ENCODE measurements around the gene BRMS1L. TPM values are rescaled to one million over a fixed set of nuclear protein-coding genes. Genes with fewer than 3 reads are reported as not detected.

Gene BRMS1L
- total and polyA plus RNA-seq, 9 of the 15 experiments (the other 6 are each of a cell fraction or from before 2014, with no cell fraction given) = 1.2 to 4.7 (median 3.3) TPM

GRCh38 chr14:35789651-35790050 lies 36.5 kb upstream of the BRMS1L start (continued):
- TF ChIP-seq ZNF699 (CRISPR knock-in tag; IDR thresholded peaks at IDR 0.05; ENCODE audit: insufficient replicate concordance) = no peak
- TF ChIP-seq KAT2B (IDR thresholded peaks at IDR 0.05; ENCODE audit: low read depth, low read length) = no peak
- no peak for TF ChIP-seq RNF2 (IDR thresholded peaks at IDR 0.05)
- no peak for TF ChIP-seq PHF21A (IDR thresholded peaks at IDR 0.05; ENCODE audit: borderline replicate concordance, low read depth)
- TF ChIP-seq MCM3 (IDR thresholded peaks at IDR 0.05) = no peak
- no peak for TF ChIP-seq TCF7 (IDR thresholded peaks at IDR 0.05; ENCODE audit: borderline replicate concordance)
- no peak for TF ChIP-seq UBTF (IDR thresholded peaks at IDR 0.05; ENCODE audit: borderline replicate concordance in 1 of 2, low read depth in 2 of 2, low read length in 2 of 2)
- no peak for TF ChIP-seq KAT8 (IDR thresholded peaks at IDR 0.05; ENCODE audit: low read depth)
- no peak for TF ChIP-seq ZBTB17 (CRISPR knock-in tag; IDR thresholded peaks at IDR 0.05)

- no peak overlapping the region for H3K4me2 ChIP-seq (ENCODE audit: insufficient read depth, low read length)
- H2AFZ ChIP-seq (ENCODE audit: low read depth, low read length) = no peak overlapping the region
- no peak overlapping the region for H3K9ac ChIP-seq (ENCODE audit: insufficient read depth in 1 of 2, low read depth in 2 of 2, low read length in 2 of 2)
- POLR2A ChIA-PET = no interaction called here
- ATAC-seq (no peak), DNase-seq (ENCODE audit: extremely low read depth in 1 of 4, low spot score in 3 of 4) (no peak), FAIRE-seq (no peak)
- 68% methylated on average over 3 of the region's 6 CpGs for WGBS (ENCODE audit: insufficient coverage, low coverage, missing lambda C conversion rate)
- no peaks in the 10 kb centered on the region for H3K9me1 ChIP-seq (ENCODE audit: control insufficient read depth, insufficient read depth, low read length)
- no peaks in the 10 kb centered on the region; a peak in 1 of 5 replicates for H3K4me1 ChIP-seq (replicated peaks in 1 of 2; ENCODE audit: control insufficient read depth in 2 of 2, insufficient read depth in 2 of 2, low read length in 2 of 2)
- H3K36me3 ChIP-seq (ENCODE audit: control insufficient read depth, insufficient read depth, low read length) = no peaks in the 10 kb centered on the region
- intact Hi-C loops (cut with micrococcal nuclease) (no loop called here), in situ Hi-C loops (cut with MboI) (no loop called here)
- no peaks in the 10 kb centered on the region for H3K79me2 ChIP-seq (ENCODE audit: control insufficient read depth, insufficient read depth, low read length)
- no peak overlapping the region for H3K4me3 ChIP-seq
- no peaks in the 10 kb centered on the region for H4K20me1 ChIP-seq (replicated peaks; ENCODE audit: control insufficient read depth, insufficient read depth, low read length)
- CTCF ChIA-PET (ENCODE audit: low intra/inter-chr PET ratio) = no interaction called here
- no peaks in the 10 kb centered on the region for H3K9me3 ChIP-seq (replicated peaks; ENCODE audit: control insufficient read depth, insufficient read depth, low read depth, low read length)
- H3K27me3 ChIP-seq (ENCODE audit: control insufficient read depth in 2 of 2, insufficient read depth in 2 of 2, low read length in 2 of 2) = no peaks in the 10 kb centered on the region
- no TSS peak for BruUV-seq (replicated peaks)
- no peak for TF ChIP-seq RBBP5 (IDR thresholded peaks at IDR 0.05; ENCODE audit: borderline replicate concordance, insufficient read depth, low read length, poor library complexity, severe bottlenecking)
- no peak for TF ChIP-seq BDP1 (IDR thresholded peaks at IDR 0.05; ENCODE audit: insufficient read depth, insufficient read length)
- TF ChIP-seq ZNF830 (CRISPR knock-in tag; IDR thresholded peaks at IDR 0.05) = no peak
- no peak for TF ChIP-seq KLF10 (CRISPR knock-in tag; IDR thresholded peaks at IDR 0.05)
- no peak for TF ChIP-seq SNRNP70 (optimal IDR thresholded peaks at IDR 0.05; ENCODE audit: low read depth, low read length)
- TF ChIP-seq TCF3 (CRISPR knock-in tag; IDR thresholded peaks at IDR 0.05) = no peak
- no peak for TF ChIP-seq RNF219 (CRISPR knock-in tag; IDR thresholded peaks at IDR 0.05)
- TF ChIP-seq SIX5 (IDR thresholded peaks at IDR 0.05; ENCODE audit: borderline replicate concordance in 1 of 2, insufficient read depth in 1 of 2, low read depth in 1 of 2, low read length in 2 of 2) = no peak
- no peak for TF ChIP-seq CGGBP1 (CRISPR knock-in tag; IDR thresholded peaks at IDR 0.05)
- no peak overlapping the region for H3K27ac ChIP-seq (ENCODE audit: extremely low read depth, low read depth, low read length)
Observed at GRCh38 chr14:35797796-35798195, 28.3 kb upstream of the BRMS1L start.

Measured in K562 (cell line).